GM12878 (cell line): Measurements from ENCODE around the gene CUL9. TPM values are rescaled to one million over a fixed set of nuclear protein-coding genes. Genes with fewer than 3 reads are reported as not detected.

ENCODE experiments used
- ATAC-seq: fragments of 200-7000 bp; cut with Tn5 transposase; 3 replicates; pipeline ENCODE4 v1.9.1; 2020; ENCODE audit warnings: mild to moderate bottlenecking, moderate library complexity
- BruUV-seq: library from RNA; stranded (reverse); fragments of 400-500 nt; replicated peaks from 2 replicates; lab custom pipeline; 2021; lab: Mats Ljungman, UMichigan
- CTCF ChIA-PET: fragments of 300-600 bp; sonication (Branson Sonifier 250); formaldehyde crosslinking; extraction: SDS; loops from one replicate; lab custom pipeline; 2021; ENCODE audit warnings: inconsistent platforms; lab: Yijun Ruan, JAX
- POLR2A ChIA-PET: fragments of 350-600 bp; formaldehyde crosslinking; extraction: SDS; loops from one replicate; lab custom pipeline; 2021; ENCODE audit warnings: inconsistent platforms; lab: Charles Lee
- RAD21 ChIA-PET: fragments of 300-600 bp; sonication (Branson Sonifier 250); formaldehyde crosslinking; loops from one replicate; lab custom pipeline; 2023; ENCODE audit warnings: antibody characterized with exemption; ENCODE audit not compliant: unreplicated experiment; lab: Charles Lee
- SMC1A ChIA-PET: fragments of 300-600 bp; sonication (Branson Sonifier 250); formaldehyde crosslinking; loops from one replicate; lab custom pipeline; 2023; ENCODE audit not compliant: unreplicated experiment, uncharacterized antibody; lab: Charles Lee
- DNase-seq: peaks from one replicate; pipeline ENCODE4 v3.0.0-alpha.2; 2011; ENCODE audit warnings: low read depth, low spot score
- FAIRE-seq: peaks from 3 replicates; lab custom pipeline; 2011; peaks lifted over from hg19 to GRCh38; lab: Jason Lieb, UNC
- H2AFZ ChIP-seq: 2 replicates; pipeline ENCODE4 v1.6.0; 2011; ENCODE audit warnings: low read depth, low read length, control low read depth; ENCODE audit not compliant: control insufficient read depth
- H3K27ac ChIP-seq: 2 replicates; pipeline ENCODE4 v1.5.1; 2011; ENCODE audit warnings: control low read depth; ENCODE audit not compliant: control insufficient read depth, insufficient read depth
- H3K27me3 ChIP-seq, 2 experiments: replicated peaks in 1 of 2; 2 replicates each; pipeline versions ENCODE4 v1.6.0 to v1.6.1; 2011; ENCODE audit warnings: low read length in 1 of 2; ENCODE audit not compliant: control insufficient read depth in 2 of 2, insufficient read depth in 2 of 2
- H3K36me3 ChIP-seq, 2 experiments: 2 replicates each; pipeline ENCODE4 v1.5.1; 2011; ENCODE audit warnings: low read length in 1 of 2; ENCODE audit not compliant: control insufficient read depth in 2 of 2, insufficient read depth in 2 of 2
- H3K4me1 ChIP-seq: 2 replicates; pipeline ENCODE4 v1.6.1; 2011; ENCODE audit warnings: mild to moderate bottlenecking, low read length, moderate library complexity, mixed read lengths; ENCODE audit not compliant: control insufficient read depth, insufficient read depth
- H3K4me2 ChIP-seq: 2 replicates; pipeline ENCODE4 v1.6.0; 2011; ENCODE audit warnings: control low read depth; ENCODE audit not compliant: control insufficient read depth, insufficient read depth
- H3K4me3 ChIP-seq: fragments of 200-600 bp; sonication (generic); 2 replicates; pipeline ENCODE4 v1.5.1; 2016
- H3K79me2 ChIP-seq: 2 replicates; pipeline ENCODE4 v1.6.0; 2011; ENCODE audit warnings: low read length; ENCODE audit not compliant: control insufficient read depth, insufficient read depth
- H3K9ac ChIP-seq: 2 replicates; pipeline ENCODE4 v1.8.0; 2011; ENCODE audit warnings: low read length, control low read depth, mixed read lengths; ENCODE audit not compliant: control insufficient read depth, insufficient read depth
- H3K9me3 ChIP-seq: replicated peaks from 3 replicates; pipeline ENCODE4 v1.5.1; 2011; ENCODE audit warnings: mild to moderate bottlenecking, low read length; ENCODE audit not compliant: control insufficient read depth, insufficient read depth
- H4K20me1 ChIP-seq: 2 replicates; pipeline ENCODE4 v1.6.0; 2011; ENCODE audit not compliant: control insufficient read depth, insufficient read depth
- CHD4 ChIP-seq: fragments of 200-600 bp; sonication (generic); IDR thresholded peaks from 2 replicates; pipeline ENCODE4 v1.6.1; 2016; ENCODE audit warnings: mild to moderate bottlenecking
- CTCF ChIP-seq, 3 experiments: IDR thresholded peaks in 2 of 3; conservative IDR thresholded peaks in 1 of 3; 2 replicates each; pipeline ENCODE4 v1.5.1; 2011; ENCODE audit warnings: low read depth in 3 of 3, low read length in 3 of 3, mild to moderate bottlenecking in 3 of 3, control low read depth in 2 of 3, moderate library complexity in 2 of 3, inconsistent platforms in 1 of 3, mixed read lengths in 1 of 3; ENCODE audit not compliant: control insufficient read depth in 2 of 3, insufficient read depth in 1 of 3; ENCODE audit errors: extremely low read depth in 1 of 3
- EP300 ChIP-seq, 2 experiments: fragments of 150-350 bp in 1 of 2; IDR thresholded peaks; 2 replicates each; pipeline ENCODE4 v1.6.1; 2011 to 2012; ENCODE audit warnings: low read depth in 2 of 2, low read length in 2 of 2, borderline replicate concordance in 1 of 2, improper control_type of control experiment in 1 of 2, inconsistent platforms in 1 of 2; ENCODE audit not compliant: control insufficient read depth in 1 of 2
- NFXL1 ChIP-seq: fragments of 450-650 bp; IDR thresholded peaks from 2 replicates; pipeline ENCODE4 v1.6.1; 2017; ENCODE audit warnings: antibody characterized with exemption, mild to moderate bottlenecking, borderline replicate concordance
- PAX5 ChIP-seq: IDR thresholded peaks from 2 replicates; pipeline ENCODE4 v1.6.1; 2011; ENCODE audit warnings: low read depth, low read length, borderline replicate concordance
- RAD51 ChIP-seq: fragments of 450-650 bp; IDR thresholded peaks from 2 replicates; pipeline ENCODE4 v1.6.1; 2016; ENCODE audit warnings: moderate library complexity, mild to moderate bottlenecking, inconsistent platforms
- STAT1 ChIP-seq: fragments of 450-650 bp; conservative IDR thresholded peaks from 2 replicates; pipeline ENCODE4 v1.6.1; 2014; ENCODE audit warnings: antibody characterized with exemption, mild to moderate bottlenecking
- SUZ12 ChIP-seq: fragments of 200-600 bp; sonication (generic); IDR thresholded peaks from one replicate; pipeline ENCODE4 v1.6.1; 2018; ENCODE audit warnings: antibody characterized with exemption, mild to moderate bottlenecking; ENCODE audit not compliant: unreplicated experiment
- TARDBP ChIP-seq: IDR thresholded peaks from 2 replicates; pipeline ENCODE4 v1.6.1; 2016; ENCODE audit warnings: borderline replicate concordance
- ZNF622 ChIP-seq: fragments of 450-650 bp; IDR thresholded peaks from 2 replicates; pipeline ENCODE4 v1.6.1; 2017; ENCODE audit warnings: mild to moderate bottlenecking, inconsistent platforms
- in situ Hi-C: fragments of 300-500 bp; cut with MboI; formaldehyde crosslinking; loops from 9 replicates; pipeline ENCODE4 v1.14.3; 2018; ENCODE audit warnings: mixed read lengths
- intact Hi-C: fragments of 100-400 bp; cut with micrococcal nuclease; formaldehyde crosslinking; loops from one replicate; pipeline ENCODE4 v1.14.2; 2022; ENCODE audit not compliant: unreplicated experiment
- polyA plus RNA-seq, 11 experiments: library from polyadenylated mRNA; depleted of rRNA in 4 of 11; unstranded in 6 of 11; stranded (reverse) in 5 of 11; fragments of >200 nt; fragmentation: Nextera tagmentation in 4 of 11; fragmentation: Illumina TruSeq in 1 of 11; extraction: Ambion mirVana in 4 of 11; extraction: Trizol in 1 of 11; gene quantifications; 1 replicate in 1 of 11; 2 replicates in 10 of 11; pipeline versions ENCODE4 v1.2.1 to v1.2.3, GENCODE V29; 2011 to 2016; ENCODE audit warnings: inconsistent platforms in 2 of 11, missing spikeins in 2 of 11, low read depth in 1 of 11
- total RNA-seq, 4 experiments: library from RNA; depleted of rRNA in 3 of 4; stranded (reverse); fragments of >200 nt in 3 of 4; fragmentation: Illumina TruSeq in 1 of 4; extraction: Trizol in 1 of 4; gene quantifications; 2 replicates each; pipeline versions ENCODE4 v1.2.1 to v1.2.3, GENCODE V29; 2013 to 2021

CUL9 gene
- total and polyA plus RNA-seq, 10 of the 15 experiments (the other 5 are each of a cell fraction or from before 2014, with no cell fraction given), result 1.2 to 48.3 (median 17.2) TPM

DNA sequence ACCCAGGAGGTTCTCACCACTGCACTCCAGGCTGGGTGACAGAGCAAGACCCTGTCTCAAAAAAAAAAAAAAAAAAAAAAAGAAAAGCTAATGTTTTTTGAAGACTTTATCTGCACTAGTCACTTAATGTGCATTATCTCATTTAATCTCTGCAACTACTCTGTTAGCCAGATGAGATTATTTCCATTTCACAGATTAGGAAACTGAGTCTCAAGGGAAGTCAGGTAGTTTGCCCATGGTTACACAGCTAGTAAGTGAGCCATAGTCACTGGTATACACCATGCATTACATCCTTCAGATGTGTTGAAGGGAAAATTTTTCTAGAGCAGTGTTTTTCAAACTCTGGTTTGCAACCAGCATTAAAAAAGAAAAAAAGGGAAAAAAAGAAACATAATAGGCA lies 18.1 kb upstream of the CUL9 start:
- ChIA-PET CTCF (interaction anchor here (0.7 kb wide), 1 partner anchor 153 kb away, joined by 4 read pairs; no protein-coding TSS in a partner anchor), RAD21 (interaction anchor here (1.1 kb wide), 1 partner anchor 20 kb away, joined by 3 read pairs; no protein-coding TSS in a partner anchor)
- intact Hi-C loops, result no loop called here

More for the DNA sequence above, 18.1 kb upstream of the CUL9 start:
- no peaks in the 10 kb centered on the region for H3K79me2 ChIP-seq
- no peak overlapping the region for H3K4me2 ChIP-seq
- no peaks in the 10 kb centered on the region for H3K36me3 ChIP-seq
- no peaks in the 10 kb centered on the region for H3K4me1 ChIP-seq
- H3K4me3 ChIP-seq, result no peak overlapping the region
- no peak for TF ChIP-seq NFXL1
- TF ChIP-seq SUZ12, result no peak
- TF ChIP-seq EP300 (IDR thresholded peaks at IDR 0.05; ENCODE audit: borderline replicate concordance in 1 of 2, control insufficient read depth in 1 of 2, low read depth in 2 of 2, low read length in 2 of 2), result no peak
- no peak for TF ChIP-seq CTCF (IDR thresholded peaks at IDR 0.05 in 2 of 3, conservative IDR thresholded peaks at IDR 0.05 in 1 of 3; ENCODE audit: control insufficient read depth in 2 of 3, extremely low read depth in 1 of 3, insufficient read depth in 1 of 3, low read depth in 3 of 3, low read length in 3 of 3)
- TF ChIP-seq TARDBP, result no peak
- TF ChIP-seq PAX5, result no peak
- TF ChIP-seq RAD51, result no peak
- TF ChIP-seq STAT1, result no peak
- no peak for TF ChIP-seq CHD4
- no peak for TF ChIP-seq ZNF622
- no peak overlapping the region for H3K9ac ChIP-seq
- no peak for DNase-seq
- no TSS peak for BruUV-seq
- ATAC-seq, result no peak
- H3K27me3 ChIP-seq, result no peaks in the 10 kb centered on the region
- no peak overlapping the region for H2AFZ ChIP-seq
- no peak for FAIRE-seq
- in situ Hi-C loops, result no loop called here
- SMC1A ChIA-PET, result interaction anchor here (0.6 kb wide), 1 partner anchor 74 kb away, joined by 3 read pairs; no protein-coding TSS in a partner anchor
- no peak overlapping the region for H3K27ac ChIP-seq
- H3K9me3 ChIP-seq, result no peaks in the 10 kb centered on the region
- H4K20me1 ChIP-seq, result no peaks in the 10 kb centered on the region
- POLR2A ChIA-PET, result interaction anchor here (0.7 kb wide), 1 partner anchor 19 kb away, joined by 3 read pairs; the partner anchor contains the start of gene CUL9
